Spleen (tissue), 7 donors: ENCODE measurements around the gene TMEM273.

Source experiments
- CTCF ChIP-seq, 11 experiments: fragments of 200-600 bp in 7 of 11; fragments of 450-650 bp in 4 of 11; sonication (generic) in 4 of 11; IDR thresholded peaks in 8 of 11; conservative IDR thresholded peaks in 3 of 11; 1 replicate in 7 of 11; 2 replicates in 4 of 11; pipeline versions ENCODE4 v1.4.0 to v1.8.0; 2016 to 2021; ENCODE audit warnings: antibody characterized with exemption in 11 of 11, inconsistent platforms in 4 of 11, mild to moderate bottlenecking in 1 of 11
- POLR2A ChIP-seq, 3 donors: fragments of 450-650 bp; IDR thresholded peaks; one replicate each; pipeline ENCODE4 v1.5.1; 2017; ENCODE audit warnings: antibody characterized with exemption in 3 of 3, mild to moderate bottlenecking in 1 of 3
- POLR2AphosphoS5 ChIP-seq, 3 donors: sonication (generic); formaldehyde crosslinking; IDR thresholded peaks; one replicate each; pipeline ENCODE4 v1.5.1; 2017; ENCODE audit warnings: antibody characterized with exemption in 3 of 3
- donor health status: DM: no; HTN: no; CAD: no; lungs with moderate emphysema.
- donor health status: DM: no; HTN: no; CAD: no.
- donor health status: DM: no; HTN: no; CAD: no.

GRCh38 chr10:49187044-49187484 lies 1.1 kb downstream of the TMEM273 start:
- TF ChIP-seq POLR2AphosphoS5 (IDR thresholded peaks at IDR 0.05) = no peak
- TF ChIP-seq CTCF (IDR thresholded peaks at IDR 0.05 in 8 of 11, conservative IDR thresholded peaks at IDR 0.05 in 3 of 11) = no peak
- no peak for TF ChIP-seq POLR2A (IDR thresholded peaks at IDR 0.05)
